H1 (cell line): Measurements from ENCODE around the gene SLC35E3. TPM values are rescaled to one million over a fixed set of nuclear protein-coding genes. Genes with fewer than 3 reads are reported as not detected.

ENCODE experiments used
- CTCF ChIA-PET: fragments of 300-600 bp; sonication (Branson Sonifier 250); formaldehyde crosslinking; loops from one replicate; lab custom pipeline; 2021; ENCODE audit not compliant: partially characterized antibody; lab: Charles Lee
- POLR2A ChIA-PET: fragments of 300-600 bp; sonication (Branson Sonifier 250); formaldehyde crosslinking; loops from one replicate; lab custom pipeline; 2021; ENCODE audit warnings: inconsistent platforms; ENCODE audit not compliant: partially characterized antibody; lab: Charles Lee
- DNase-seq, 2 experiments: peaks; one replicate each; pipeline versions ENCODE4 v3.0.0 to v3.0.0-alpha.2; 2010 to 2022; ENCODE audit warnings: low spot score in 2 of 2, low read depth in 1 of 2, mixed read lengths in 1 of 2
- FAIRE-seq: peaks from 2 replicates; lab custom pipeline; 2011; peaks lifted over from hg19 to GRCh38; lab: Jason Lieb, UNC
- H2AFZ ChIP-seq: 2 replicates; pipeline ENCODE4 v1.8.1; 2012; ENCODE audit warnings: low read length, inconsistent platforms
- H2AK5ac ChIP-seq: 2 replicates; pipeline ENCODE4 v1.6.1; 2013; ENCODE audit warnings: low read depth, low read length
- H2BK120ac ChIP-seq: replicated peaks from 2 replicates; pipeline ENCODE3; 2013; ENCODE audit warnings: low read depth, low read length, inconsistent platforms
- H2BK12ac ChIP-seq: 2 replicates; pipeline ENCODE4 v1.6.1; 2013; ENCODE audit warnings: low read depth, low read length
- H2BK15ac ChIP-seq: 2 replicates; pipeline ENCODE4 v1.6.1; 2013; ENCODE audit warnings: low read length
- H2BK20ac ChIP-seq: 2 replicates; pipeline ENCODE4 v1.6.1; 2013; ENCODE audit warnings: low read length
- H2BK5ac ChIP-seq: 2 replicates; pipeline ENCODE4 v1.6.1; 2013; ENCODE audit warnings: low read depth, low read length
- H3K14ac ChIP-seq: 2 replicates; pipeline ENCODE4 v1.6.1; 2013; ENCODE audit warnings: inconsistent platforms; ENCODE audit not compliant: insufficient read length
- H3K18ac ChIP-seq: 2 replicates; pipeline ENCODE4 v1.6.1; 2013; ENCODE audit warnings: low read length; ENCODE audit errors: extremely low read depth
- H3K23ac ChIP-seq: 2 replicates; pipeline ENCODE4 v1.6.1; 2013; ENCODE audit warnings: inconsistent platforms; ENCODE audit not compliant: insufficient read length
- H3K23me2 ChIP-seq: 2 replicates; pipeline ENCODE4 v1.6.1; 2013; ENCODE audit warnings: low read depth, low read length
- H3K27ac ChIP-seq: 2 replicates; pipeline ENCODE4 v1.6.1; 2011; ENCODE audit warnings: low read depth, low read length, inconsistent platforms
- H3K27me3 ChIP-seq, 4 experiments: replicated peaks in 1 of 4; 1 replicate in 1 of 4; 2 replicates in 3 of 4; pipeline versions ENCODE4 v1.6.1 to v1.8.1; 2011 to 2013; ENCODE audit warnings: low read length in 3 of 4, mild to moderate bottlenecking in 3 of 4, inconsistent platforms in 2 of 4, mixed read lengths in 2 of 4, moderate library complexity in 1 of 4; ENCODE audit not compliant: control insufficient read depth in 3 of 4, insufficient read depth in 3 of 4; ENCODE audit errors: extremely low read depth in 1 of 4
- H3K36me3 ChIP-seq, 4 experiments: 2 replicates each; pipeline versions ENCODE4 v1.6.1 to v1.8.1; 2011 to 2013; ENCODE audit warnings: mild to moderate bottlenecking in 4 of 4, low read length in 3 of 4, moderate library complexity in 2 of 4, control low read depth in 1 of 4, inconsistent platforms in 1 of 4; ENCODE audit not compliant: insufficient read depth in 4 of 4, control insufficient read depth in 2 of 4
- H3K4ac ChIP-seq: replicated peaks from 2 replicates; pipeline ENCODE3; 2013; ENCODE audit warnings: low read length, low read depth, mixed read lengths, inconsistent platforms; ENCODE audit not compliant: insufficient read length
- H3K4me1 ChIP-seq, 4 experiments: replicated peaks in 1 of 4; 1 replicate in 1 of 4; 2 replicates in 3 of 4; pipeline versions ENCODE4 v1.6.1 to v1.8.1; 2011 to 2013; ENCODE audit warnings: low read length in 3 of 4, inconsistent platforms in 2 of 4, mixed read lengths in 1 of 4; ENCODE audit not compliant: insufficient read depth in 4 of 4, control insufficient read depth in 3 of 4
- H3K4me2 ChIP-seq, 2 experiments: 2 replicates each; pipeline versions ENCODE4 v1.6.1 to v1.8.1; 2011 to 2013; ENCODE audit warnings: low read depth in 2 of 2, low read length in 2 of 2, control low read depth in 1 of 2, inconsistent platforms in 1 of 2, mild to moderate bottlenecking in 1 of 2; ENCODE audit not compliant: insufficient read depth in 1 of 2
- H3K4me3 ChIP-seq, 4 experiments: fragments of 200-600, 300-600 bp in 1 of 4; sonication (generic), shearing (Covaris generic), sonication (Bioruptor Twin) in 1 of 4; 2 replicates each; pipeline versions ENCODE4 v1.5.1 to v1.8.1; 2011 to 2016; ENCODE audit warnings: low read length in 4 of 4, low read depth in 3 of 4, control low read depth in 2 of 4, inconsistent platforms in 2 of 4, mild to moderate bottlenecking in 2 of 4, mixed read lengths in 1 of 4, moderate library complexity in 1 of 4; ENCODE audit not compliant: insufficient read depth in 2 of 4; ENCODE audit errors: extremely low read depth in 1 of 4
- H3K56ac ChIP-seq: replicated peaks from 2 replicates; pipeline ENCODE3; 2013; ENCODE audit warnings: low read depth, mild to moderate bottlenecking, mixed read lengths, low read length, inconsistent platforms; ENCODE audit not compliant: insufficient read length
- H3K79me1 ChIP-seq: 2 replicates; pipeline ENCODE4 v1.6.1; 2013; ENCODE audit warnings: low read depth, low read length, control low read depth
- H3K79me2 ChIP-seq, 2 experiments: 2 replicates each; pipeline versions ENCODE4 v1.6.1 to v1.8.1; 2012 to 2013; ENCODE audit warnings: low read length in 2 of 2, mild to moderate bottlenecking in 2 of 2, inconsistent platforms in 1 of 2; ENCODE audit not compliant: insufficient read depth in 2 of 2, control insufficient read depth in 1 of 2
- H3K9ac ChIP-seq, 4 experiments: replicated peaks in 1 of 4; 1 replicate in 1 of 4; 2 replicates in 3 of 4; pipeline versions ENCODE4 v1.6.1 to v1.8.1; 2011 to 2013; ENCODE audit warnings: low read depth in 3 of 4, low read length in 3 of 4, control low read depth in 2 of 4, mild to moderate bottlenecking in 2 of 4, moderate library complexity in 2 of 4, inconsistent platforms in 1 of 4; ENCODE audit errors: extremely low read depth in 1 of 4
- H3K9me3 ChIP-seq, 2 experiments: 2 replicates each; pipeline versions ENCODE4 v1.6.1 to v1.8.1; 2012 to 2013; ENCODE audit warnings: mild to moderate bottlenecking in 2 of 2, moderate library complexity in 2 of 2, control low read depth in 1 of 2, inconsistent platforms in 1 of 2, low read depth in 1 of 2, low read length in 1 of 2, mixed read lengths in 1 of 2; ENCODE audit not compliant: insufficient read depth in 2 of 2
- H4K20me1 ChIP-seq, 2 experiments: replicated peaks in 1 of 2; 2 replicates each; pipeline versions ENCODE3 to v1.8.1; 2011 to 2013; ENCODE audit warnings: inconsistent platforms in 2 of 2, low read length in 2 of 2, mild to moderate bottlenecking in 1 of 2; ENCODE audit not compliant: insufficient read depth in 2 of 2, control insufficient read depth in 1 of 2
- H4K5ac ChIP-seq: 2 replicates; pipeline ENCODE4 v1.6.1; 2013; ENCODE audit warnings: low read length, low read depth, mixed read lengths, inconsistent platforms; ENCODE audit not compliant: insufficient read length
- H4K8ac ChIP-seq: 2 replicates; pipeline ENCODE4 v1.8.0; 2013; ENCODE audit warnings: mild to moderate bottlenecking, moderate library complexity, low read length, inconsistent platforms; ENCODE audit not compliant: insufficient read depth; ENCODE audit errors: extremely low read depth
- H4K91ac ChIP-seq: replicated peaks from 2 replicates; pipeline ENCODE3; 2013; ENCODE audit warnings: low read length, mixed read lengths, inconsistent platforms; ENCODE audit not compliant: insufficient read length
- BRCA1 ChIP-seq: IDR thresholded peaks from 2 replicates; pipeline ENCODE4 v1.6.1; 2012; ENCODE audit warnings: low read depth, low read length, improper control_type of control experiment
- CREB1 ChIP-seq: IDR thresholded peaks from 2 replicates; pipeline ENCODE4 v1.6.1; 2012; ENCODE audit warnings: inconsistent platforms
- EP300 ChIP-seq, 2 experiments: IDR thresholded peaks; 1 replicate in 1 of 2; 2 replicates in 1 of 2; pipeline ENCODE4 v1.6.1; 2011 to 2012; ENCODE audit warnings: low read depth in 2 of 2, low read length in 2 of 2, mild to moderate bottlenecking in 2 of 2, borderline replicate concordance in 1 of 2, inconsistent platforms in 1 of 2, moderate library complexity in 1 of 2
- GTF2F1 ChIP-seq: IDR thresholded peaks from 2 replicates; pipeline ENCODE4 v1.6.1; 2012; ENCODE audit warnings: low read depth, low read length, improper control_type of control experiment, borderline replicate concordance
- KDM1A ChIP-seq: fragments of 200-600, 300-600 bp; sonication (generic); IDR thresholded peaks from 2 replicates; pipeline ENCODE4 v1.7.1; 2016; ENCODE audit warnings: mild to moderate bottlenecking, low read length, borderline replicate concordance
- MAFK ChIP-seq: IDR thresholded peaks from 2 replicates; pipeline ENCODE4 v1.6.1; 2012; ENCODE audit warnings: low read depth, mild to moderate bottlenecking, improper control_type of control experiment, low read length
- MAX ChIP-seq: IDR thresholded peaks from 2 replicates; pipeline ENCODE4 v1.6.1; 2012; ENCODE audit warnings: inconsistent platforms
- NANOG ChIP-seq: IDR thresholded peaks from 2 replicates; pipeline ENCODE4 v1.6.1; 2011; ENCODE audit warnings: low read length, low read depth, mild to moderate bottlenecking, inconsistent platforms; ENCODE audit not compliant: insufficient read depth, poor library complexity, severe bottlenecking
- POLR2A ChIP-seq, 2 experiments: IDR thresholded peaks; 1 replicate in 1 of 2; 2 replicates in 1 of 2; pipeline ENCODE4 v1.6.1; 2011; ENCODE audit warnings: low read depth in 2 of 2, low read length in 2 of 2, mild to moderate bottlenecking in 2 of 2; ENCODE audit errors: control extremely low read depth in 1 of 2
- SP1 ChIP-seq: IDR thresholded peaks from 2 replicates; pipeline ENCODE4 v1.6.1; 2011; ENCODE audit warnings: low read depth, low read length
- TBP ChIP-seq: IDR thresholded peaks from 2 replicates; pipeline ENCODE4 v1.6.1; 2011; ENCODE audit warnings: low read depth, low read length, improper control_type of control experiment
- ZNF274 ChIP-seq: IDR thresholded peaks from 2 replicates; pipeline ENCODE4 v1.7.0; 2012; ENCODE audit warnings: low read length, borderline replicate concordance; ENCODE audit errors: extremely low read depth
- WGBS, 2 experiments: shearing (Covaris generic) in 1 of 2; methylation state at CpG; one replicate each; pipeline versions ENCODE4 v1.1.6 to v1.1.7; 2013 to 2015; ENCODE audit warnings: low lambda C conversion rate in 2 of 2, mixed read lengths in 2 of 2, inconsistent platforms in 1 of 2, low coverage in 1 of 2, missing lambda C conversion rate in 1 of 2; ENCODE audit not compliant: insufficient replicate concordance in 2 of 2, insufficient coverage in 1 of 2, insufficient read length in 1 of 2; ENCODE audit errors: extremely low coverage in 1 of 2, missing lambda C conversion rate in 1 of 2; 5-methylcytosine and 5-hydroxymethylcytosine counted together
- polyA plus RNA-seq, 7 experiments: library from polyadenylated mRNA; depleted of rRNA in 3 of 7; stranded (reverse) in 5 of 7; unstranded in 2 of 7; fragments of >200 nt in 5 of 7; fragments of 200-250 nt in 2 of 7; gene quantifications; 1 replicate in 5 of 7; 2 replicates in 1 of 7; 4 replicates in 1 of 7; pipeline versions ENCODE4 v1.2.1 to v1.2.3, GENCODE V29; 2011 to 2013; ENCODE audit warnings: missing spikeins in 2 of 7, mixed read lengths in 2 of 7
- total RNA-seq: library from RNA; stranded (reverse); fragmentation: NEBNext Ultra II Directional; extraction: Animal tissue kit (Norgen Biotek cat#: 25700); gene quantifications from 2 replicates; pipeline ENCODE4 v1.2.1, GENCODE V29; 2021

The SLC35E3 gene
- total and polyA plus RNA-seq, 2 of the 8 experiments (the other 6 are each of a cell fraction or from before 2014, with no cell fraction given) = 10.0 to 10.9 TPM

DNA sequence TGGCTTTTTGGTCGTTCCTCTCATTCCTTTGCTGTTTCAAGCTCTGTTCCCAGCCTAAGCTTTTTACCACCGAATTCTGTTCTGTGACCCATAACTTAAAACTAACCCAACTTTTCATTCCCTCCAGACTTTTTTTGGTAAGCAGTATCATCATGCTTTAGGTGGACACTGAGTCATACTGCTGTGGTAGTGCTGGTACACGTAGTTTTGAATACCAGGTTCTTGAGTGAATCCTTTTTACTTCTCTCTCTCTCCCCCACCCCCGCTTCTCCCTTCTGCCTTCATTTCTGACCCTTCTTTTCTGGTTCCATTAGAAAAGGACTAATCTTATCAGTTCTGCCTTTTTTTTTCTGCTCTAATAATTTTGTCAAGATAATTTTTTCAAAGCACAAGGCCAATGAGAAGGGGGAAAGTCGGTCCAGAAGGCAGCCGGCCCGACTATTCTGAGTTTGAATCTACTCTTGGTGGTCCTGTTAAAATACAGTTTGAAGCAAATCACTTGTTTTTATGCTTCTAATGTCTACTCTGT is 59.7 kb downstream of the SLC35E3 start:
- peaks cover 4 to 19% of the 10 kb centered on the region in 2 experiments; a peak in 3 of 4 replicates for H3K79me2 ChIP-seq
- no peak for FAIRE-seq
- H4K91ac ChIP-seq = no peak overlapping the region
- H3K4me2 ChIP-seq = peak overlapping the region in 1 of 2 experiments; percentile 29; a peak in 1 of 4 replicates
- H2BK20ac ChIP-seq = no peak overlapping the region
- peaks cover 0 to 18% (median 3%) of the 10 kb centered on the region in 4 experiments; a peak in 2 of 8 replicates for H3K36me3 ChIP-seq
- no peak overlapping the region for H3K56ac ChIP-seq
- CTCF ChIA-PET = no interaction called here
- H2BK5ac ChIP-seq = no peak overlapping the region
- DNase-seq = no peak
- no peak overlapping the region for H2BK15ac ChIP-seq
- H3K23me2 ChIP-seq = peaks cover 2% of the 10 kb centered on the region
- no peak overlapping the region for H2BK12ac ChIP-seq
- H3K4me1 ChIP-seq = peaks cover 3 to 12% (median 6%) of the 10 kb centered on the region in 4 experiments; a peak in 5 of 7 replicates
- H3K14ac ChIP-seq = no peak overlapping the region
- H3K9me3 ChIP-seq = no peaks in the 10 kb centered on the region
- H2BK120ac ChIP-seq = no peak overlapping the region
- no peak overlapping the region for H3K27ac ChIP-seq
- no peak overlapping the region for H3K4me3 ChIP-seq
- H4K8ac ChIP-seq = no peak overlapping the region
- H3K18ac ChIP-seq = no peak overlapping the region
- no peak overlapping the region for H2AFZ ChIP-seq
- H3K27me3 ChIP-seq = no peaks in the 10 kb centered on the region
- POLR2A ChIA-PET = interaction anchor here (0.6 to 2.4 kb wide), 7 partner anchors 9 to 285 kb away, joined by 3 to 6 read pairs (median 4); partner anchors contain the start of gene SLC35E3
- H2AK5ac ChIP-seq = no peak overlapping the region
- H4K20me1 ChIP-seq = peaks cover 0 to 1% of the 10 kb centered on the region in 2 experiments
- no peak overlapping the region for H3K23ac ChIP-seq
- H4K5ac ChIP-seq = no peak overlapping the region
- H3K4ac ChIP-seq = no peak overlapping the region
- 90% methylated on average over 7 of the region's 7 CpGs; no CpG with 5 or more reads in 1 of the 2 experiments for WGBS, 2 experiments
- no peaks in the 10 kb centered on the region for H3K79me1 ChIP-seq
- no peak overlapping the region for H3K9ac ChIP-seq
- TF ChIP-seq BRCA1 = no peak
- no peak for TF ChIP-seq EP300 (IDR thresholded peaks at IDR 0.05; ENCODE audit: borderline replicate concordance in 1 of 2, low read depth in 2 of 2, low read length in 2 of 2)
- TF ChIP-seq TBP = no peak
- TF ChIP-seq KDM1A = no peak
- TF ChIP-seq GTF2F1 = no peak
- TF ChIP-seq ZNF274 = no peak
- TF ChIP-seq CREB1 = no peak
- TF ChIP-seq POLR2A (IDR thresholded peaks at IDR 0.05; ENCODE audit: control extremely low read depth in 1 of 2, low read depth in 2 of 2, low read length in 2 of 2) = no peak
- TF ChIP-seq SP1 = no peak
- TF ChIP-seq MAFK = no peak
- no peak for TF ChIP-seq MAX
- no peak for TF ChIP-seq NANOG
